ENCODE results near the gene FAU.

- TF ChIP-seq HDAC2 (IDR thresholded peaks at IDR 0.05) (no peak), KLF16 (IDR thresholded peaks at IDR 0.05) (no peak), NFATC3 (IDR thresholded peaks at IDR 0.05) (no peak), ZNF174 (CRISPR knock-in tag; IDR thresholded peaks at IDR 0.05) (no peak), NRF1 (conservative IDR thresholded peaks at IDR 0.05 in 1 of 2, IDR thresholded peaks at IDR 0.05 in 1 of 2) (no peak)
- TF ChIP-seq, protein P1, sequence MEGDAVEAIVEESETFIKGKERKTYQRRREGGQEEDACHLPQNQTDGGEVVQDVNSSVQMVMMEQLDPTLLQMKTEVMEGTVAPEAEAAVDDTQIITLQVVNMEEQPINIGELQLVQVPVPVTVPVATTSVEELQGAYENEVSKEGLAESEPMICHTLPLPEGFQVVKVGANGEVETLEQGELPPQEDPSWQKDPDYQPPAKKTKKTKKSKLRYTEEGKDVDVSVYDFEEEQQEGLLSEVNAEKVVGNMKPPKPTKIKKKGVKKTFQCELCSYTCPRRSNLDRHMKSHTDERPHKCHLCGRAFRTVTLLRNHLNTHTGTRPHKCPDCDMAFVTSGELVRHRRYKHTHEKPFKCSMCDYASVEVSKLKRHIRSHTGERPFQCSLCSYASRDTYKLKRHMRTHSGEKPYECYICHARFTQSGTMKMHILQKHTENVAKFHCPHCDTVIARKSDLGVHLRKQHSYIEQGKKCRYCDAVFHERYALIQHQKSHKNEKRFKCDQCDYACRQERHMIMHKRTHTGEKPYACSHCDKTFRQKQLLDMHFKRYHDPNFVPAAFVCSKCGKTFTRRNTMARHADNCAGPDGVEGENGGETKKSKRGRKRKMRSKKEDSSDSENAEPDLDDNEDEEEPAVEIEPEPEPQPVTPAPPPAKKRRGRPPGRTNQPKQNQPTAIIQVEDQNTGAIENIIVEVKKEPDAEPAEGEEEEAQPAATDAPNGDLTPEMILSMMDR (IDR thresholded peaks at IDR 0.05 in 2 of 3, conservative IDR thresholded peaks at IDR 0.05 in 1 of 3; ENCODE audit: insufficient read depth in 2 of 3, low read depth in 1 of 3, low read length in 3 of 3): no peak
These were observed 14.9 kb downstream of the FAU start for GRCh38 chr11:65107078-65107477.
